ENCODE data around the gene ZCCHC24. TPM values are rescaled to one million over a fixed set of nuclear protein-coding genes. Genes with fewer than 3 reads are reported as not detected.

The ZCCHC24 gene
- total and polyA plus RNA-seq, 2 of the 8 experiments (the other 6 are each of a cell fraction or from before 2014, with no cell fraction given) = 3.9 to 6.9 TPM

GRCh38 chr10:79430325-79430905 is 15.0 kb downstream of the ZCCHC24 start:
- H3K4me2 ChIP-seq (ENCODE audit: insufficient read depth in 1 of 2, low read depth in 2 of 2, low read length in 2 of 2) = no peak overlapping the region
- no peaks in the 10 kb centered on the region for H3K9me3 ChIP-seq (ENCODE audit: insufficient read depth in 2 of 2, low read depth in 1 of 2, low read length in 1 of 2)
- H3K18ac ChIP-seq (ENCODE audit: extremely low read depth, low read length) = no peak overlapping the region
- ChIA-PET CTCF (ENCODE audit: partially characterized antibody) (interaction anchor here (0.7 to 1.8 kb wide), 10 partner anchors 10 to 57 kb away, joined by 3 to 5 read pairs (median 3); no protein-coding TSS in a partner anchor), POLR2A (ENCODE audit: partially characterized antibody) (interaction anchor here (1.2 to 1.4 kb wide), 2 partner anchors 10 to 11 kb away, joined by 3 to 4 read pairs; no protein-coding TSS in a partner anchor)
- no peak overlapping the region for H4K8ac ChIP-seq (ENCODE audit: extremely low read depth, insufficient read depth, low read length)
- FAIRE-seq = no peak
- H2BK20ac ChIP-seq (ENCODE audit: low read length) = no peak overlapping the region
- peaks cover 0 to 8% (median 3%) of the 10 kb centered on the region in 4 experiments; a peak in 3 of 7 replicates for H3K4me1 ChIP-seq (replicated peaks in 1 of 4; ENCODE audit: control insufficient read depth in 3 of 4, insufficient read depth in 4 of 4, low read length in 3 of 4)
- 79% methylated on average over 6 of the region's 6 CpGs; no CpG with 5 or more reads in 1 of the 2 experiments for WGBS, 2 experiments (ENCODE audit: extremely low coverage in 1 of 2, insufficient coverage in 1 of 2, insufficient read length in 1 of 2, insufficient replicate concordance in 2 of 2, low coverage in 1 of 2, low lambda C conversion rate in 2 of 2, missing lambda C conversion rate in 1 of 2)
- H4K5ac ChIP-seq (ENCODE audit: insufficient read length, low read depth, low read length) = no peak overlapping the region
- H4K20me1 ChIP-seq (replicated peaks in 1 of 2; ENCODE audit: control insufficient read depth in 1 of 2, insufficient read depth in 2 of 2, low read length in 2 of 2) = no peaks in the 10 kb centered on the region
- no peaks in the 10 kb centered on the region for H3K79me1 ChIP-seq (ENCODE audit: low read depth, low read length)
- H3K27me3 ChIP-seq (replicated peaks in 1 of 4; ENCODE audit: control insufficient read depth in 3 of 4, extremely low read depth in 1 of 4, insufficient read depth in 3 of 4, low read length in 3 of 4) = no peaks in the 10 kb centered on the region
- no peaks in the 10 kb centered on the region for H3K23me2 ChIP-seq (ENCODE audit: low read depth, low read length)
- H3K23ac ChIP-seq (ENCODE audit: insufficient read length) = no peak overlapping the region
- no peak overlapping the region for H2BK12ac ChIP-seq (ENCODE audit: low read depth, low read length)
- no peak overlapping the region for H3K56ac ChIP-seq (replicated peaks; ENCODE audit: insufficient read length, low read depth, low read length)
- H3K79me2 ChIP-seq (ENCODE audit: control insufficient read depth in 1 of 2, insufficient read depth in 2 of 2, low read length in 2 of 2) = no peaks in the 10 kb centered on the region
- no peak overlapping the region for H3K14ac ChIP-seq (ENCODE audit: insufficient read length)
- H2BK15ac ChIP-seq (ENCODE audit: low read length) = no peak overlapping the region
- no peak overlapping the region for H3K27ac ChIP-seq (ENCODE audit: low read depth, low read length)
- H3K4ac ChIP-seq (replicated peaks; ENCODE audit: insufficient read length, low read depth, low read length) = no peak overlapping the region
- H2BK120ac ChIP-seq (replicated peaks; ENCODE audit: low read depth, low read length) = no peak overlapping the region
- H4K91ac ChIP-seq (replicated peaks; ENCODE audit: insufficient read length, low read length) = no peak overlapping the region
- no peak overlapping the region for H2AFZ ChIP-seq (ENCODE audit: low read length)
- no peak overlapping the region for H2AK5ac ChIP-seq (ENCODE audit: low read depth, low read length)
- H3K36me3 ChIP-seq (ENCODE audit: control insufficient read depth in 2 of 4, insufficient read depth in 4 of 4, low read length in 3 of 4) = no peaks in the 10 kb centered on the region
- no peak overlapping the region for H3K4me3 ChIP-seq (ENCODE audit: extremely low read depth in 1 of 4, insufficient read depth in 2 of 4, low read depth in 3 of 4, low read length in 4 of 4)
- H2BK5ac ChIP-seq (ENCODE audit: low read depth, low read length) = no peak overlapping the region
- no peak for DNase-seq (ENCODE audit: low read depth in 1 of 2, low spot score in 2 of 2)
- no peak overlapping the region for H3K9ac ChIP-seq (replicated peaks in 1 of 4; ENCODE audit: extremely low read depth in 1 of 4, low read depth in 3 of 4, low read length in 3 of 4)
- no peak for TF ChIP-seq SRF (IDR thresholded peaks at IDR 0.05; ENCODE audit: low read depth, low read length)
- no peak for TF ChIP-seq KDM1A (IDR thresholded peaks at IDR 0.05; ENCODE audit: borderline replicate concordance, low read length)
- TF ChIP-seq RXRA (IDR thresholded peaks at IDR 0.05; ENCODE audit: insufficient read depth, low read depth, low read length) = no peak
- TF ChIP-seq POLR2AphosphoS5 (IDR thresholded peaks at IDR 0.05; ENCODE audit: low read depth, low read length) = no peak
- TF ChIP-seq SIRT6 (IDR thresholded peaks at IDR 0.05; ENCODE audit: low read length) = no peak
- no peak for TF ChIP-seq MAX (IDR thresholded peaks at IDR 0.05)
- TF ChIP-seq KDM4A (IDR thresholded peaks at IDR 0.05; ENCODE audit: low read depth, low read length, severe bottlenecking) = no peak
- TF ChIP-seq SUZ12 (IDR thresholded peaks at IDR 0.05; ENCODE audit: low read length) = no peak
- TF ChIP-seq SIN3A (conservative IDR thresholded peaks at IDR 0.05 in 1 of 2, IDR thresholded peaks at IDR 0.05 in 1 of 2; ENCODE audit: low read depth in 1 of 2, low read length in 2 of 2) = no peak
- TF ChIP-seq RNF2 (IDR thresholded peaks at IDR 0.05; ENCODE audit: borderline replicate concordance, low read depth, low read length, missing control alignments, poor library complexity, severe bottlenecking) = no peak
- TF ChIP-seq TCF12 (IDR thresholded peaks at IDR 0.05; ENCODE audit: low read depth, low read length) = no peak
- TF ChIP-seq EP300 (IDR thresholded peaks at IDR 0.05; ENCODE audit: borderline replicate concordance in 1 of 2, low read depth in 2 of 2, low read length in 2 of 2) = no peak
- no peak for TF ChIP-seq POLR2A (IDR thresholded peaks at IDR 0.05; ENCODE audit: control extremely low read depth in 1 of 2, low read depth in 2 of 2, low read length in 2 of 2)
